Fibroblast of villous mesenchyme (primary cell): Measurements from ENCODE around the gene DCDC2C. TPM values are rescaled to one million over a fixed set of nuclear protein-coding genes. Genes with fewer than 3 reads are reported as not detected.

Experiments
- DNase-seq: peaks from one replicate; pipeline ENCODE4 v3.0.0-alpha.2; 2010; ENCODE audit warnings: low read depth
- H3K4me3 ChIP-seq: 2 replicates; pipeline ENCODE4 v1.5.1; 2011; ENCODE audit warnings: low read depth, mild to moderate bottlenecking, low read length
- total RNA-seq: library from RNA; depleted of rRNA; stranded (reverse); fragments of >200 nt; gene quantifications from 2 replicates; pipeline ENCODE4 v1.2.3, GENCODE V29; 2012
- TF ChIP-seq, protein P1 (sequence below): IDR thresholded peaks from 2 replicates; pipeline ENCODE4 v1.5.1; 2012; ENCODE audit warnings: low read depth, mild to moderate bottlenecking, low read length; ENCODE audit not compliant: insufficient read depth

Gene DCDC2C
- total RNA-seq, 1 donor: not detected

DNA sequence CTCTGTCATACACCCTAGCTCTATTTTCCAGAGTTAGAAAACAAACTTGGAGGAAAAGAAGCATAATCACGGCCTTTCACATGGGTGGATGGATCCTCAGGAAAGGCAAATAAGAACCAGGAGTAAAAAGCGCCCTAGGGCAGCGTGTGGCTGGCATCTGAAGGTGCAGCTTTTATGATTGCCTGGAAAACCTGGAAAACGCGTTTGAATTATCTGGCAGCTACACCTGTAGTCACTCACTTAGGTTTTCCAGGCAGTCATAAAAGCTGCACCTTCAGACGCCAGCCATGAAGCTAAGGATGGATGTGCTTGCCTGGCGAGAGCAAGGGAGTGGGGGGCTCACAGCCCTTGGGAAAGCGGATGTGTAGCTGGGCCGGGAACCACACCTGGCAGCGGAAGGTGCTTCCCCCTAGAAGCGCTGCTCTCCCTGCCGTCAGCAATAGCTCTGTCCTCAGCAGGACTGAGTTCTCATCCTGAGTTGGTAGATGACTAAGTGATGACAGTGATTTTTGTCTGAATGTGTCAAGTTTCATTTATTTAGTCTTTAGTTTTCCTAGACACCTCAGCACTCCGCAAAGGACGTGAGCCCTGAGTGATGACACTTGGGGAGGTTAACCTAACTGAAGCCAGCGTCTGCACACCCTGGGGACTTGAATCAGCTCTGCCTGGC, 82.0 kb downstream of the DCDC2C start:
- no peak for DNase-seq
- TF ChIP-seq, protein P1, sequence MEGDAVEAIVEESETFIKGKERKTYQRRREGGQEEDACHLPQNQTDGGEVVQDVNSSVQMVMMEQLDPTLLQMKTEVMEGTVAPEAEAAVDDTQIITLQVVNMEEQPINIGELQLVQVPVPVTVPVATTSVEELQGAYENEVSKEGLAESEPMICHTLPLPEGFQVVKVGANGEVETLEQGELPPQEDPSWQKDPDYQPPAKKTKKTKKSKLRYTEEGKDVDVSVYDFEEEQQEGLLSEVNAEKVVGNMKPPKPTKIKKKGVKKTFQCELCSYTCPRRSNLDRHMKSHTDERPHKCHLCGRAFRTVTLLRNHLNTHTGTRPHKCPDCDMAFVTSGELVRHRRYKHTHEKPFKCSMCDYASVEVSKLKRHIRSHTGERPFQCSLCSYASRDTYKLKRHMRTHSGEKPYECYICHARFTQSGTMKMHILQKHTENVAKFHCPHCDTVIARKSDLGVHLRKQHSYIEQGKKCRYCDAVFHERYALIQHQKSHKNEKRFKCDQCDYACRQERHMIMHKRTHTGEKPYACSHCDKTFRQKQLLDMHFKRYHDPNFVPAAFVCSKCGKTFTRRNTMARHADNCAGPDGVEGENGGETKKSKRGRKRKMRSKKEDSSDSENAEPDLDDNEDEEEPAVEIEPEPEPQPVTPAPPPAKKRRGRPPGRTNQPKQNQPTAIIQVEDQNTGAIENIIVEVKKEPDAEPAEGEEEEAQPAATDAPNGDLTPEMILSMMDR: no peak

DNA sequence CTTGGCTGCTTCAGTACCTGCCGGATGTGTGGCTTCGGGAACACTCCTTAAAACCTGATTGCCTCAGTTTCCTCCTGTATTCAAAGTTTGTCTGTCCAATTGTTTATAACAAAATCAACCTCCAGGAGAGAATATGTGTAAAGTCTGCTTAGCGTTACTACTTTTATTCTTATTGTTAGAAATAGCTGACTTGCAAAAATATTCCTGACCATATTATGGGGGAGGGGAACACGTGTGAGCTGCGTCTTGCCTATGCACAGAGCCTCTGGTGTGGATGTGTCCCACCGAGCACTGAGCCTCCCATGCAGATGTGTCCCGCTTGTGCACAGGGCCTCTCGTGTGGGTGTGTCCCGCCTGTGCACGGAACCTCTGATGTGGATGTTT, 82.5 kb downstream of the DCDC2C start:
- TF ChIP-seq, protein P1: no peak
- H3K4me3 ChIP-seq: no peak overlapping the region
- no peak for DNase-seq

More for the DNA sequence above, 82.0 kb downstream of the DCDC2C start:
- H3K4me3 ChIP-seq: no peak overlapping the region

DNA sequence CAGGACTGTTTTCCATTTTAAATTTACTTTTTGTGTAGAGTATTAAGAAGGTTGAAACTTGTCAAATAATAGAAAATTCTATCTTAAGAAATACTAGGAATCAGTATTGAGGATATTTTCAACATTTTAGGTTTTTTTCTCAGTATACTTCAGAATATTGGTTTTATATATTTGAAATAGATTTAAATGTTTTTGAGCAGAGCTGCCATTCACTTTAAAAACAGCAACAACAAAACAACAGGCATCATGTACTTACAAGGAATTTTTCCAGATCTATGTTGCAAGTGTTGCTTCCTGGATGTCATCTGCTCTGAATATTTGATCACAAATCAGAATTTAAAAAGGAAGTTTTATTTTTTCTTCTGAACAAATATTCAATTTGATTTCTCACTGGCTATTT, 84.4 kb downstream of the DCDC2C start:
- DNase-seq: no peak
- TF ChIP-seq, protein P1: no peak
- no peak overlapping the region for H3K4me3 ChIP-seq

DNA sequence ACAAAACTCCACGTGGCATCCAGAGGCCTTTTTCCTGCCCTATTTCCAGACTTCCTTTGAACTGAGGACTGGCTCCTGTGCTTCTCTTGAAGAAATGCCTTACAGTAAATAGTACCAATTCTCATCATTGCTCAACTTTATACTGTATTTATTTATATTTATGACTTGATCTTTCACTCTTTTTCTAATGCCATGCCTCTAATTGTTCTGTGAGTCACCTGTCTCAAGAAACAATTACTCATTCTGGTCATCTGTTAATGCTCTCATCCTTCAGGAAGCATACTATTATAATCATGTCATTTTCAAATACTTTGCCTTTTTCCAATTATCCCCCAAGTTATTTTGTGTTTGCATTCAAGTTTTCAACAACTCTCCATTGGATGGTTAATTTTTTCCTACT, 85.9 kb downstream of the DCDC2C start:
- H3K4me3 ChIP-seq: no peak overlapping the region
- DNase-seq: no peak
- TF ChIP-seq, protein P1: no peak

DNA sequence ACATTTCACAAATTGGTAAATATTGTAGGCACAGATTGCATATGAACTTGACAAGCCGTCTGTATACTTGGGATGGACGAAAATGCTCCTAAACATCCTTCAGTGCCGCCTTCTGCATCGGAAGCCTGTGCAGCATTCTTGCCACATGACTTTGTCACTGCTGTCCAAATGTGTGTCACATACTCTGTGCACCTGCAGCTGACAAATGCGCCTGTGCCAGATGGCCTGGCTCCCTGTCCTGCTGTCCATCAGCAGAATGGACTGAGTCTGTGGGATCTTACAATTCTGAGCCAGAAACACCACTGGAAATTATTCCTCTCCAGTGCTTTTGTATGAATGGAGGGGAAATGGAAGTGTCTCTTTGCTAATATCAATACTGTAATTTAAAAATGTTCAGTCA, 89.9 kb downstream of the DCDC2C start:
- H3K4me3 ChIP-seq: no peak overlapping the region
- TF ChIP-seq, protein P1: no peak
- DNase-seq: no peak

DNA sequence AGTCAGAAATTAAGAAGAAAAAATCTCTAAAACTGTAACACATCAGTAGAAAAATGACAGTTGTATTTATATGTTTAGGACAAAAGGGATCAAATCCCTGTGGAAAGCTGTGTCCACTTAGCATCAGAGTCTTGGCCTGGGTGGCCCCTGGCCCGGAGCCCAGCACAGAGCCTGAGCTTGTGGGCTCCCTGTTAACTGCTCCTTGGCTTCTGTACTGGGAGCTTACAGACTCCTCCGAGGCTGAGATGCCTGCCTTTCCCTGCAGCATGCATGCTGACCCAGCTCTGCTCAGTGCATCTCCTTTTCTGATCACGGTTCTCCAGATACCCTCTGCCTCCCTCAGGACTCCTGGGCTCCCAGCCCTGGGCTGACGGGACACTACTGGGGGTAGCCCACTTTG, 98.1 kb downstream of the DCDC2C start:
- TF ChIP-seq, protein P1: no peak
- DNase-seq: no peak
- H3K4me3 ChIP-seq: no peak overlapping the region

DNA sequence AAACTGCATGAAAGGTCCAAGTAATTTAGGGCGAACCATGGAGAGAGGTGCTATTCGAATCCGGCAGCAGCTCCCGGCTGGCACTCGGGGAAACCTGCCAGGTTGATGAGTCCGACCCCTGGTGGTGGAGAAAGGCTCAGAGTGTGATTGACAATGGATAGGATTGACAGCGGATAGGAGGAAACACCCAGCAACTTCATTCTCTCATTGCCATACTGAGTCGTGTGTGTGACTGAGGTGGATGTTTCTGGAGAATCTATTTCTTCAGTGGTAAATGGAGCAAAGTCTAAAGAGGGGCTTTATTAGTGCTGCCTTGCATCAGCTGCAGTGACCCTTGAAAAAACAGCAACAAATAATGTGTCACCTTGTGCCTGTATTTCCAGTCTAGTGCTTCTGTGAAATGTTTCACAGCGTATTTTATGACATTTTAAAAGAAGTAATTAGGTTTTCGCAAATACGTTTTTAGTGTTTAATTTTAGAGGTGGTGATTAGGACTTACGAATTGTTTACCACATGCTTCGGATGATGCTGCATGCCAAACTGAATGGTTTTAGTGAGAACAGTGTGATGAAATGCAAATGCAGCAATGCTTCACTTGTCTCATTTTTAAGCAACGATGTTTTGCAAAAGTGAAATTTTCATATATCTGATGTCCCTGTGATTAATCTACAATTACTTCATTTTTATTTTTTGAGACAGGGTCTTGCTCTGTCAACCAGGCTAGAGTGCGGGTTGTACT, 102.0 kb downstream of the DCDC2C start:
- no peak overlapping the region for H3K4me3 ChIP-seq
- no peak for DNase-seq
- TF ChIP-seq, protein P1: peak; percentile 20
